Kidney capillary endothelial cell (primary cell): ENCODE measurements around the gene MTMR10.

Experiments used
- DNase-seq: peaks from one replicate; pipeline ENCODE4 v3.0.0-alpha.2; 2018; ENCODE audit warnings: low spot score

MTMR10 gene

DNA sequence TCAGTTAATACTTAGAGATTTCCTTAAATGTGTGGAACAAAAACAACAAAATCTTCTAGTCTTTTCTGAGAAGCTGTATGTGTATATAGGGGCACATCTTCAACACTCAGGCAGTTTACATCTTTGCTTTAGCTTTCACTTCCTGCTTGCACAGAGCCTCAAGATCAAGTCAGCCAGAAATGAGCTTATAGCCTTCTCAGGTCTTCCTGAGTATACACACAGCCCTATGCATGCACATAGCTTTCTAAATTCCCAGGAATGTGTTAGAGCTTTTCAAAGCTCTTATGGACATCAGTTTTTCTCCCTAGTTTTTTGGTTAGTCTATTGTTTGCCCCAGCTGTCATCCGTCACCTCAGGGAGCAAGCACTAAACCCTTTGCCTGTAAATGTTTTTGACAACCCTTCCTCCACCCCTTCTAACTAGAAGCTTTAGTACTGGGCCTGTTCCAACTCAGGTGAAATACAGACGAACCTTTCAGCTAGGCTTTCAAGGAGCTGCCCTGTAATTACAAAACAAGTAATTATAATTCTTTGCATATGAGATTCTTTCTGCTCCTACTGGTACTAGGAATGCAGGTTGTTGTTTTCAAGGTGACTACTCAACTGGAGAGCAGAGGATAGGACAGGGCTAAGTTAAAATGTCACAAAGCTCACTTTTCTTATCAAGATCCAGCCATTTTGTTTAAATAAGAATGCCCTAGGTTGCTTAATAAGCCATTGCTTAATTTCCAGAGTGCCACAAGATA lies 22.6 kb upstream of the MTMR10 start:
- DNase-seq: no peak

DNA sequence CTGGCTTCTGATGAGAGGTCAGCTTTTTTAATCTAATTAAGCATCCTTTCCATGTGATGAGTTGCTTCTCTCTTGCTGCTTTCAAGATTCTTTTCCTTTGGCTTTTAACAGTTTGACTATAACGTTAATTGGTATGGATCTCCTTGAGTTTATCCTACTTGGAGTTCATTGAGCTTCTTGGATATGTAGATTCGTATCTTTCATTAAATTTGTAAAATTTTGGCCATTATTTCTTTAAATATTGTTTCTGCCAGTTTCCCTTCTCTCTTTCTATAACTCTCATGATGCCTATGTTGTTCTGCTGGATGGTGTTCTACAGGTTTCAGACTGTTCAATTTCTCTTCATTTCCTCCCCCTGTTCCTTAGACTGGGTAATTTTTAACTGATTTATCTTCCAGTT lies 21.0 kb upstream of the MTMR10 start:
- no peak for DNase-seq

DNA sequence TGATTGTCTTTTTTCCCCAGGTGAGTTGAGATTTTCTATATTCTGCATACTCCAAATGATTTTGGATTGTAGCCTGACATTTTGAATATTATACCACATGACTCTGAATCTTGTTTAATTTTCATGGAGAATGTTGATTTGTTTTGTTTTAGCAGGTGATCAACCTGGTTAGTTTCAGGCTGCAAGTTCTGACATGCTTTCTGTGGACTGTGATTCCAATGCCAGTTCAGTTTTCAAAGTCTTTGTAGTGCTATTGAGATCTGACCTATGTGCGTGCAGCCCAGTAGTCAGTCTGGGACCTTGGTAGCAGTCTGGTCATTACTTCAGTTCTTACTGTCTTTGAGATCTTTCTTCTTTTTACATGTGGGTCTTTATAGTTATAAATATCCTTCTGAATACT lies 18.6 kb upstream of the MTMR10 start:
- no peak for DNase-seq

DNA sequence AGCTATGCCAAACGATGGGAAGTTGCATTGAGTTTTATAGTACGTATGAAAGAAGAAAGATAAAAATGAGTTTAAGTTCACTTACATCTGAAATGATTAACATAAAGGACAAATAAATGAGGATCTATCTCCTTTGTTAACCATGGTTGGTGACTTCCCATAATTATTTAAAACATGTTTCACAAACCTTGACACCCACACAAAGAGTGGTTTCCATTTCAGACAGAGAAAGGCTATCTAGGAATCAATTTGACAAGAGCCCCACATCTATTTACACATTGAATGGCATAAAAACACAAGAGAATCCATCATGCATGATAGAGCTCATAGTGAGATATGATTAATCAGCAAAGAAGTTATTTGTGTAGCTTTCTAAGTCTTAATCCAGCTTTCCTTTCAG lies 14.2 kb upstream of the MTMR10 start:
- DNase-seq: no peak

DNA sequence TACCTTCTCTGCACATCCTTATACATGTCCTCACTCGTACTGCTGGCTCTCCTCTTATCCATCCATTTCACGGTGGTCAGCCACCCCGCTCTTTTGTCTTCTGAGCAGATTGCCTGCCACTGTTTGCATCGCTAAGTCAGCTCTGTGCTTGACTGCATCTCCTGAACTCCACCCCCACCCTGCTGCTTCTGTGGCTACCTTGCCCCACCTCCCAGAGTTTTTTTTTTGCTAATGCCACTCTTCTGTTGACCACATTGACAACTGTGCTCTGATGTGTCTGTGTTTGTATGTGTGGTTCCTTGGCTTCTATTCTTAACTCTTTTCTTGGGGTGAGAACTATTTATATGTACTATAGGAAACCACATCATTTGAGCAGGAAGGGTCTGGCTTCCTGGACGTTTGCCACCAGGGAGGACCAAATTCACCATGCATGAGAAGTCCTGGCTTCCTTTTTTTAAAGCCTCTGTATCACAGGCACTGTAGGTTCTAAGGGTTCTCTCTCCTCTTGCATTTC lies 12.8 kb upstream of the MTMR10 start:
- peak; percentile 95 for DNase-seq

DNA sequence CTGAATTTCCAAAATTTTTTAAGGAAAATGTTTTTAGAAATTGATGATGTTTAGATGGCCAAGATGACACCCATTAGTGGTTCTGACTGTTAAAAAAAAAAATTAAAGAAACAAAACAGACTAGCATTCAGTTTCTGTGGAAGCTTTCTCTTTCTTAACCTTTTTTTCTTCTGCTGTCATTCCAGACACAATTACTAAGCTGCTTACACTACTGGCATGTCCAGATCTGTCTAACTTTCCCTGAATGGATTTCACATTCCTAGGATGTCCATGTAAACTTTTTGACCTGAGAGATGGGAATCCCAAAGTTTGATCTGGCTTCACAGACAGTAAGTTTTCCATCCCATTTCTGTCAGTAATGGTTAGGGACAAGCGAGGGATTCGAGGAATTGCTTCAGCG lies 10.3 kb upstream of the MTMR10 start:
- DNase-seq: no peak

DNA sequence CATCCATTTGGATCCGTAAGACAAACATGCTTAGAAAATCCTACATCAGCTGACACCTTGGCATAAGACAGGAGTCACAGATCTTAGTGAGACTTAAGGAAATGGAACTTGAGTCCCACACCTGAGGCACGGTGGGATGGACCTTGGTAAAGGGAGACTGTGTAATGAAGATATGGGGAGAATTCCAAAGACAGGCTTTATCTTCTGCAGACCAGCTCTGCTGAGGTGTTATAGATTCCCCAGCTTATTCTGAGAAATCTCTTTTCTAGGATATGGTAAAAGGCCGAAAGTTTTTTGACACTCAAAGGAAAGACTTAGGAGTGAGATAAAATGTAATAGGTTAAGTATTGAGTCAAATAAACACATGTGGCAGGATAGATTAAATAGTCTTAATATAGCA lies 8.3 kb upstream of the MTMR10 start:
- DNase-seq: no peak

DNA sequence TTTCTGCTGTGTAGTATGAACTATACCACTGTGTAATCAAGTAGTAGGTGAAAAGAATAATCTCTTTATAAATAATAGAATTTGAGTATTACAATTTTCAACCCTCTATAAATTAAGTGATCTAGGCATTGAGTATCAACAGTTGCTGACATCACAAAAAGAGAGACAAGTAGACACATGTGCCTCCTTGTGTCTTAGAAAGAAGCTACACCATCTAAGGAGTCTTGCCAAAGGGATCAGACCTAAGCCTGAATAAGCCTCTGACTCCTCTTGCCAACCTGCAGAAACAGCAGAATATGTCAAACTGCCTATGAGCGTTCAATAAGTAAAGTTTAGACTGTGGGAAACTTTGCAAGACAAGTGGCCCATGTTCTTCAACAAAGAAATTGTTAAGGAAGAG lies 5.8 kb upstream of the MTMR10 start:
- no peak for DNase-seq

DNA sequence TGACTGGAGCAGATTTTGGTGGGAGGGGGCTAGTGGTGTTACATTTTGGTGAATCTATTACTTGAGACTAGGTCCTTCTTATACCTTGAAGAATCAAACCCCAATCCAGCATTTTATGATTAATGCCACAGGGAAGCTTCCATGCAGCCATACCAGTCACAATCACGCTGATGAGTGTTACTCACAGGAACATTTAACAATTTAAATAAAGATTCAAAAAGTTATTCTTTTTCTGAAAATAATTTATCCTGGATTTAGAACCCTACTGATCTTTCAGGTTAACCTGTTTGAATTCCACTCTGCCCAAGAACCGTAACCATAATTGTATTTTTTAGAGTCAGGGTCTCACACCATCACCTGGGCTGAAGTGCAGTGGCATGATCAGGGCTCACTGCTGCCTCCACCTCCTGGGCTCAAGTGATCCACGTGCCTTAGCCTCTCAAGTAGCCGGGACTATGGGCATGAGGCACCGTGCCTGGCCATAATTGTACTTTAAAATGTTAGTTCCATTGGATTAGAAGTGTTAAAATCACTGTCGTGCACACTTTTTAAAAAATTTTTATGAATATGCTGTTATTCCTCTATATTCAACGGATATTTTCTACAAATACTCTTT lies 929 bp upstream of the MTMR10 start:
- DNase-seq: no peak

DNA sequence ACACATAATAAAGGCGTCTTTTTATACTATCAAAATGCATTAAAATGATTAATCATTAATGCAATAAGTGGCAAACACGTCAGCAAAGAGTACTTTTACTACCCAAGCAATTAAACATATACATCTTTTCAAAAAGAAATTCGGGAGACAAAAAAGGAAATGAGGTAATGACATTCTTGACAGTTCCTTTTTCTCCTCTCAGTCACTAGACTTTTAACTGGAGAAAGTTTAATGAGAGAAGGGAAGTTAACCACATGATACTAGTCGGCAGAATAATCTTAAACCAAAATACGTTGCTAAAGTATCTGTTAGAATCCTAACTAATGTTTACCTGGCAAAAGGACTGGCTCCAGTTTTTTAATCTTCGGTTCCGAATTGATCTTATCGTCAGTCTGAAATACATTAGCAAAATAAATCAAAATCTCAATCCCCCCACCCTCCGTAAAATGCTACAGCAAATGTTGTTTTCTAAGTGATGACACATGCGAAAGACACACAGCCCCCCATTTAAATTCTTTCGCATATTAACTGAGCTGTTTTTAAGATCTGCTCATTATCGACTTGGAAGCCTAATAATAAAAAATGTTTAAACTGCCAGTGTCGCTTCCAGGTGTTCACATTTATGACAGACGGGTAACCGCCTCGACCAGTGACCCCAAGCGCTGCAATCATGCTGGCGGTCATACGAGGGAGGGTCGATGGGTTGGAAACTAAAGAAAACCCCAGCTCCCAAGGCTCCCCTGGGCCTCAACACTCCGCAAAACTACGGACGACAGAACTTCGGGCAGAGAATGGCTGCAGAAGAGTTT lies 778 bp downstream of the MTMR10 start:
- peak; percentile 18 for DNase-seq

DNA sequence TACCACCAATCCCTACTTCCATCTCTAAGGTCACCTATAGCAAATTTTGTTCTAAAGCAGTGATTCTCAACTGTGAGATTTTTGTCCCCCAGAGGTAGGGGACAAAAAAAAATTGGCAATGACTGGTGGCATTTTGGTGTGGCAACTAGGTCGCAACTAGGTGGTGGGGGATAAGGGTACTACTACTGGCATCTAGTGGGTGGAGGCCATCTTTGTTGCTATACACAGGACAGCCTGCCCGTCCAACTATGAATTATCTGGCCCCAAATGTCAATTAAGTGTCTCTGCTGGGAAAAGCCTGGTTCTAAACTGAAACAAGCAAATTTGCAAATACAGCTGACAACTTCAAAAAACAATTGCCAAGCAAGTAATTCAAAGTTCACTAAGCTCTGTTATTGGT lies 1.4 kb downstream of the MTMR10 start:
- peak; percentile 24 for DNase-seq

DNA sequence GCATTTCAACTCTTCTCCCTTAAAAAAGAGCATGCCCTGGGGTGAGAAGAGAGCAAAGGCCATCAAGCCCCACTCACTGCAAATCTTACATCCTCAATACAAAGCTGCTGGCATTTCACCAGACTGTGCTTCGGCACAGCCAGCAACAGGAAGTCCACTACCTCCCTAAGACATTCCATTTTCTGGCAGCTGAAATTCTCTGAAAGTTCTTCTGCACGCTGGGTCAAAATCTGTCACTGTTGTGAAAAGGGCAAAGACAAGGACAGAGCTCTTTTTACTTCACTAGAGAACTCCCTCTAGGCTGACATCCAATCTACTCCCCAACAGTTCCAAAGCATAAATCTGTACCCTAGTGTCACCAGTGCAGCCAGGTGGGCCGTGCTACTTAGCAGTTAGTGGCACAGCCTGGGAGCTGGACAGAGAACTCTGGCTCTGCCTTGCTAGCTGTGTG lies 6.3 kb downstream of the MTMR10 start:
- peak; percentile 35 for DNase-seq

DNA sequence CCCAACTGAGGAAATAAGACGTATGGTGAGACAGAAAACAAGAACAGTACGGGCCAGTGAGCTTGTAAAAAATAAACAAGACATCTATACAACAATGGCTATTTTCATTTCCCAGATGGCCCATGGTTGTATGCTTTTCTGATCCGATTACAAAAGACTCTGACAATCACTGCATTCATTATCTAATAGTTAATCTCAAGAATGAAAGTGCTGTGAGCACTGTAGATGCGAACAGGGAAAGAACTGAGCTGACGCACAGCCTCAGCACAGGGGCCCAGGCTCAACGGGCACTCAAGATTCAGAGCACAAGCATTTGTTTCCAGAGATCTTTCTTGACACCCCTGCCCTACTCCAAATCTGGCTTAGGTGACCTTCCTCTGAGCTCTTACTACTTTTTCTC lies 6.9 kb downstream of the MTMR10 start:
- no peak for DNase-seq

DNA sequence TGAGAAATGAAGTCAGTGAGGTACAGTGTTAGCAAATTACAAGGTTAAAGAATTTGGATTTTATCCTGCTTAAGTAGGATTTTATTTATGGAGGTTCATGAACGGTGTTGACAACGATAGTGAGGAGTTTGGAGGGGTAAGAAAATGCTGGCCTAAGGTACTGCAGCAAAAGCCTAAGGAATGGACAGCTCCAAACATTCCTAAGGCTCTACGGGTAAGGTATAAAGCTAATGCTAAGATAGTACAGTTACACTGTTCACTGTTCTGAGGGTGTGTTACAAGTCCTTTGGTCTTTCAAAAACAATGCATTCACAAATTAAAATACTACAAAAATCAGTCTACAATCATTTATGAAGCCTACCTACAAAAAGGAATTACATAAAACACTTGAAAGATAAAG lies 7.3 kb downstream of the MTMR10 start:
- no peak for DNase-seq

DNA sequence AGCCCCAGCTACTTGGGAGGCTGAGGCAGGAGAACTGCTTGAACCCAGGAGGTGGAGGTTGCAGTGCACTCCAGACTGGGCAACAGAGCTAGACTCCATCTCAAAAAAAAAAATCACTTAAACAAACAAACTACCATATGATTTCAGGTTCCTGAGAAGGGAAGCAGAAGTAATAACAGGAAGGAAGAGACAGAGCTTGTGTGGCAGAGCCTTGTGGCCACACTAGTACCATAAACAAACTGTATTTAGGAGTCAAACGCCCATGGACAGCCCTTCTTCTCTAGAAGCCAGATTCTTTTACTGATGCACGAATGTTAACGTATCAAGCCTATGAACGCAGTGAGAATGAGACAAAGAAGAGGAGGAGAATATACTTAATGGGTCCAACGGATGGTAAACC lies 12.0 kb downstream of the MTMR10 start:
- no peak for DNase-seq

DNA sequence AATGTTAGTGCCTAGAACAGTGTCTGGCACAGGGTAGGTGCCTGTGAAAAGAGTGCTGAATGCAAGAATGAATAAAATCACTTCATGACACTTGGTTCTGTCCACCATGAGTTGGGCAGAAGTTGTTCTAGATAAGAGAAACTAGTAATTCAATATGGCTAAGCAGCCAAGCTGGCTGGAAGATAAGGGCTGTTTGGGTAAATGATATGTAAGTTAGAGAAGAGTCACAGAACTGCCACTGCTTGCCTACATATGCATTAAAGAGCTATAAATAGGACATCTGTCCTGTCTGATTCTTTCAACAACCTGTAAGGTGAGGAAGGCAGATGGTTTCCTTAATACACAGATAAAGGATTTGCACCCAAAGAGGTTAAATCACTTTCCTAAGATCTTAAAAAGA lies 13.1 kb downstream of the MTMR10 start:
- no peak for DNase-seq

DNA sequence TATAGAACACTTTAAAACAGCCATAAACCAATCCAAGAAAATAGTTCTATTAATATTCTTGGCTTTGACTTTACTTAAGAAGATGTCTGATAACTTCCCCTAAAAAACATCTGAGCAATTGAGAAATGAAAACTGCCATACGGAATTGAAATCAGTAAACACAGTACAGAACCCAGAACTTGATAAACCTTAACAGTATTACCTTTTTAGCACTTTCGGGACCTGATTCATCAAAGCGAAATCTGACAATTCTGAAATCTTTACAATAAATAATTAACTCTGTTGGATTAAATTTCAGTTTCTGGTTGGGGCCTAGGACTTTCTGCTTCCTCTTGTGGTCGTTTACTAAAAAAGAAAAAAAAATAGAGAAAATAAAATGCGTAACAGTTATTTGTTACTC lies 17.3 kb downstream of the MTMR10 start:
- no peak for DNase-seq

DNA sequence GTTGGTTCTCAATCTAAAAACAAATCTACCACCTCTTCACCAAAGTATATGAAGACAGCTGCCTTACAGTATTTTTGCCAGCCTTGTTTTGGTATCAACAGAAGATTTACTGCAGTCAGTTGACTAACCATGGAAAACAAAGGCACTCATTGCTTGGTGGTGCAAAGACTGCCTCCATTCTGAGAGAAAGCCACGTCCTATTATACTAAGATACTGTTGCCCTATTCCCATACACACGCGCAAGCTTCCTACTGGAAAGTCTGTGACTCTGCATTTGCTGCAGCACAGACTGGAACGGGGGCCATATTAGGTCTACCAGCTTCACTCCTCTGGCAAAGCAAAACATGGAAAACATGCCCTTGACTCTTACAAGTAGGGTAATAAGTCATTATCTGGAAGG lies 18.0 kb downstream of the MTMR10 start:
- DNase-seq: no peak

DNA sequence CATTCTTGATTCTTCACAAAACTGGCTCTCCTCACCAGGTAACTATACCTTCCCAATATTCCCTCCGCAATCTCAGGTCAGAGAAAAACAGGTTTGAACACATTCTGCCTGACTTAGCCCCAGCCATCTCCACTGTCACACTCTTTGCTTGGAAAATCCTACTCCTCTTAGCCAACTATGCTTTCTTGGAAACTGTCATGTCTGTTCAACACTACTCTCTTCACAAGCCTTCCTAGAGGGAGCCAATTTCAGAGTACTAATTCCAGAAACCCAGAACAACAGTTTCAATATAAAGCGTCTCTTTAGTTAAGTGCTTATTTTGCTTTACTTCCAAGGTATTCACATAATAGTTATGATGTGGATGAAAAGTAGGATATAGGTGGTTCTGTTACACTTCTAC lies 21.7 kb downstream of the MTMR10 start:
- no peak for DNase-seq

DNA sequence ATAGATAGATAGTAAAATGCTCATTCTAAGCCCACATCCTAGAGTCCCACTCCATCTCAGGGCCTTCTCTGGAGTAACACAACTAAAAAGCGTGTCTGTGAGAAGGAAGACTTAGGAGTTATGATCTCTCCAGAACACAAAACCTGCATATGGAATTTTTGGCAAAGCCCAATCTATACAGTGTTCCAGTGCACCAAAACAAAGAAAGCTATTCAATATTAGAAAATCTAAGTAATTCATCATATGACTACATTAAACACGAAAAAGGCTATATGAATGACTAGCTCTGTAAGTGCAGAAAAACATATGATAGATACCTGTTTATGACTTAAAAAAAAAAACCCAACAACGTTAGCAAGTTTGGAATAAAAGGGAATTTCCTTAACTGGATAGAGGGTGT lies 27.7 kb downstream of the MTMR10 start:
- no peak for DNase-seq

DNA sequence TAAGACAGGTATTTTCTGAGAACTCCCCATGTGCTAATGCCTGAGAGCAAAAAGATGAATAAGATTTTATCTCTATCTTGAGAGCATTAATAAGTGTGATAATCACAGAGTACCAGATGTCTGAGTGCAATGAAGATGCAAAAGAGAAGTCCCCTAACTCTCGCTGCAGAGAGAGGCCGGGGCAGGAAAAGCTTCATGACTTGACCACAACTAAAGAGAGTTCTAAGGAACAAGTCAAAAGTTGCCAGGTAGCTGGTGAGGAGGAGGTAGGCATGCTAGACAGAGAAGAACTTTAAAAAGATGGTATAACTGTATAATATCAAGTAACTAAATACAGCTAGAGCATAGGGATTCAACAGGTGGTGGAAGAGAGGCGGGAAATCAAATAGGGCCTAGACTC lies 28.8 kb downstream of the MTMR10 start:
- no peak for DNase-seq

DNA sequence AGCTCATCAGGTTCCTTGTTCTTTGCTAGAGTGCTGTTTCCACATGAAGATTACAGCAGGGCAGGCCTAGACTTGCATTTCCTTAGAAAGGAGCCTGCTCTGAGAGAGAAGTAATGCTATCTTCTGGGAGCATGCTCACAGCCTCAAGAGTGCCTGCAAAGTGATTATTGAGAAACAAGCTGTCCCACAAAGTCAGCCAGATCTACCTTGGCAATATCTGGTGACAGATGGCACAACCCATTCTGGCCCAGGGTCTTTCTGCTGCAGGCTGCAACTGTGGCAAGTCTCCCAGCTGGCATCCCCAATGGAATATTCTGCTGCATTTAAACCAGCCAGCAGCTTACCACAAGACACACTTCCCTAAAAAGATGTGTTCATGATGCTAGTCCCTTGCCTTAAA lies 29.3 kb downstream of the MTMR10 start:
- DNase-seq: no peak

DNA sequence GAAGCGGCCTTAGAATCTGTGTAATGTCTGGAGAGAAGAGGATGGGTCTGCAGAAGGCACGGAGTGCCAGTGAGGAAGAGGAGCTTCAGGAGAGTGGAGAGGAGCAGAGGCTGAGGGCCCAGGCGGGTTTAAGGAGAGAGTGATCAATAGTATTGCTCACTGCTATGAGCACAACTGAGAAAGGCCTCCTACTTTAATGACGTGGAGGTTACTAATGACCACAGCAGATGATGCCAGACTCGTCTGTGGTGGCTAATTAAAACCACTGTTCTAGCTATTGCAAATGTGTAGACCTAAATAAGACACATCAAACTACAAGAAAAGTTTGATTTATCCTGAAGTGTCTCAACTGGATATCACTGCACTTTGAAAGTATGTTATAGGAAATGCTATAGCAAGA lies 33.2 kb downstream of the MTMR10 start:
- DNase-seq: no peak
